Testis (tissue), 2 donors: ENCODE measurements around the gene JAKMIP1.

ENCODE experiments used
- CTCF ChIP-seq, 3 experiments: fragments of 450-650 bp in 2 of 3; fragments of 200-600 bp in 1 of 3; sonication (generic) in 1 of 3; IDR thresholded peaks; one replicate each; pipeline ENCODE4 v1.5.1; 2016 to 2019; ENCODE audit warnings: antibody characterized with exemption in 3 of 3, mild to moderate bottlenecking in 2 of 3, moderate library complexity in 1 of 3
- POLR2A ChIP-seq: fragments of 450-650 bp; IDR thresholded peaks from one replicate; pipeline ENCODE4 v1.6.1; 2017; ENCODE audit warnings: antibody characterized with exemption, mild to moderate bottlenecking, moderate library complexity

GRCh38 chr4:6065934-6066590 is 134.3 kb downstream of the JAKMIP1 start:
- TF ChIP-seq CTCF (IDR thresholded peaks at IDR 0.05) (no peak), POLR2A (no peak)
